GM19328 (cell line): ENCODE measurements around the gene AMZ2.

ENCODE experiments used
- ATAC-seq: cut with Tn5 transposase; IDR thresholded peaks from one replicate; pipeline ENCODE4 v1.9.1; 2021; ENCODE audit warnings: mild to moderate bottlenecking, moderate library complexity; ENCODE audit not compliant: unreplicated experiment

AMZ2 gene

DNA sequence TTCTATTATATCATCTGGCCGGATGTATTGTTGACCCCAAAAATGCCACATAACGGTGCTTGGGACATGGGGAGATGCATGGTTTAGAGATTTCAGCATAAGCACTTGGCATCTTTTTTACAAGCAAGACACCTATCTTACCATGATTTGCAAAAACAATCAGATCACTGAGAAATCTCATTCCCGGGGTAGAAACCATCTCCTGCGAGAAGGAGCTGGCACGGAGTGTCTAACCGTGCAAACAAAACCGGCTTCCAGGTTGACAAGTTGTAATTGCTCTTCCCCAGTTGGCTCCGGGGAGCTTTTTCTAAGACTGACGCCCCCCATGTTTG, 42.1 kb downstream of the AMZ2 start:
- ATAC-seq, result no peak

DNA sequence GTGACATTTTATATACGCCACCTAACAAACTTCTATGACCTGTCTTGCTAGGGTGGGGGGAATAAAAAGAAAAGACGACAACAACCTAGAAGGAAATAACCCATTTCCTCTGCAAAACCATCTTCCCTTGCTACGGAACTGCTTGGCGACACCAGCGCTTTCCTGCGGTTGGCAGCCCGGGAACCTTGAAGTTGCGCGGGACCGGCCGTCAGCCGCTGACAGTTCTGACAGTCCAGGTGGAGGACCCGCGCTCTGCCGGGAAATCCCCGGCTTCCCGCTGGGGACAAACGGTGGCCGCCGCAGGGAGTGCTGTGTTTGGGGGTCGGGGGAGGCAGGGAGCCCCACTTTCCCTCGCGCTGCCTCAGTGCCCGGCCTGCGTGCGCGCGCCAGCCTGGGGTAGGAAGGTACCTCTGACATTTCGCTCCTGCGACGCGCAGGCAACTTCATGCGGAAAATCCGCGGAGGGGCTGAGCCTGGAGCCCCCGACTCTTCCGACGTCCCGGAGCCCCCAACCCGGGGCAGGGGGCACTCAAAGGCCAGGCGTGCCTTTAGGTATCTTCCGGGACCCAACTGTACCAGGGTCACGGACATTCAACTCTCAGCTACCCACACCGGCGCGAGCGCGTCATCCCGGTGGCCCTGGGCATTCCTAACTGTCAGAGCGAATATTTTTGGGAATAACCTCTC, 42.6 kb downstream of the AMZ2 start:
- no peak for ATAC-seq

DNA sequence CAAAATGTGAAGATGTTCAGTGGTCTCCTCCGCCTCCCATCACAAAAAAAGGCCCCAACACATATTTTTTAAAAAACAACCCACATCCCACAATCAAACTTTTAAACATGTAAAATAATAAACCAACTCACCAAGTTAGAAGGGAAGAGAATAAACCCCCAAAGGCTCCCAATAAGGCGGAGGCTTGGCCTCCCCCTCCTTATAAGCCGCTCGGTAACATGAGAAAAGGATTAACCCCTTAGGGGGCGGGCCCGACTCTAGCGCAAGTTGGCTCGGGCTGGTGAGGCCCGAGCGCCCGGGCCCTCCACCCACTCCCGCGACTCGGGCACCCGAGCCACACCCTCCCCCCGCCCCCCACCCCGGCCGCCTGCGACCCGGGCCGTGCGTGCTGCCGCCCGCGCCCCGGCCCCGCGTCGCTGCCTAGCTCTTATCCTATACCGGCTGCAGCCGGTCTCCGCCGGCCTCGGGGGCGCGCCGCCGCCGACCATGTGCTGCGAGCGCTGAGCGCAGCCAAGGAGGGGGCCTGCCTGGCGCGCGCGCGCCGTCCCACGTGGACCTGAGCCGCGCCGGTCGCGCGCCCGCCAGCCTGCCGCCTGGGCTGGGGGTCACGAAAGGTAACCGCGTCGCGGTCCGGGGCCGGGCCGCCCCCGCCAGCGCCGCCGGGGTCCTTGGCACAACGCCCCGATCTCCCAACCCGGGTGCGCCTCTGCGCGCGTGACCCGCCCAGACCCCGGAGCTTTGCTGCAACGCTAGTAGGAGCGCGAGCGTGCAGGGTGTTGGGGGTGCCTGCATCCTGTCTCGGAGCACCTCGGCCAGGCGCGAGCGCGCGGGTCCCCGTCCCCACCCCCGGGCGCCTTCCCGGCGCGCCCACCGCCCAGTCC, 43.4 kb downstream of the AMZ2 start, which contains the start of the genes ARSG and SLC16A6:
ARSG (plus strand) TSS at position 541 of the 881 bp plus-strand sequence. CDS start 15,999 bp downstream, outside the sequence.
SLC16A6 (minus strand) TSS at position 173 of the 881 bp plus-strand sequence. CDS start 12,807 bp downstream, outside the sequence.
- ATAC-seq, result peak; percentile 51

DNA sequence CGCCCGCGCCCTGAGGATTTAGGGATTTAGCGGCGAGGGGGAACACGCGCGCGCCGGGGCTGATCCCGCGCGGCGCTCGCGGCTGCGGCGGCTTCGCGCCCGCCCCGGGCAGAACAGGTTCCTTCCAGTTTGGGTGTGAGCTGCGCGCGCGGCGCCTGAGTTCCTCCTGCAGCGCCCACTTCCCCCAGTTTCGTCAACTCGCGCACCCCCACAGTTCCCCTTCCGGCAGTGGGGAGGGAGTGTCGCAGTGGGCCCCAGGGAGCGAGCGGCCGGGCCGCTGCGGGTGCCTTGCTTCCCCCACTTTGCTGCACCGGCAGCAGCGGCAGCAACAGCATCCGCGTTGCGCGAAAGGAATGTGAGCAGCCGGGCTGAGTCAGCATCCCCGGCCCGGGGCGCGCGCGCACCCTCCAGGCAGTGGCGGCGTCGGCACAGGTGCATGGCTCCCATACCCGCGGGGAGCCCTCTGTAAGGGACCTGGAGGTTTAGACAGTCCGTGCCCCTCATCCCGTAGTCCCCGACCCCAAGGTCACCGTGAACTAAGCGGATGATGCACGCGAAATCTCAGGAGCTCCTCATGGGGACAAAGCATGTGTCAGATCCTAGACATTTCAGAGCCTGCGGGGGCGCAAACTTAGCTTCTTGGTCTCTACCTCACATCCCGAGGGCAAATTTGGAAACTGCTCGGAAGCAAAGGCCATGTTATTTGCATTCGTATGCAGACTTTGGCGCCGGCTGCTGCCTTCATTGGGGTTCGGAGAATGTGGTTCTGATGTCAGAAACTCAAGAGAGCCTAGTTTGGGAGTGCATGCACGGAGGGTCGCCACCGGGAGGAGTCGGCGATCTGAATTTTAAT, 44.2 kb downstream of the AMZ2 start:
- ATAC-seq, result peak; percentile 66

DNA sequence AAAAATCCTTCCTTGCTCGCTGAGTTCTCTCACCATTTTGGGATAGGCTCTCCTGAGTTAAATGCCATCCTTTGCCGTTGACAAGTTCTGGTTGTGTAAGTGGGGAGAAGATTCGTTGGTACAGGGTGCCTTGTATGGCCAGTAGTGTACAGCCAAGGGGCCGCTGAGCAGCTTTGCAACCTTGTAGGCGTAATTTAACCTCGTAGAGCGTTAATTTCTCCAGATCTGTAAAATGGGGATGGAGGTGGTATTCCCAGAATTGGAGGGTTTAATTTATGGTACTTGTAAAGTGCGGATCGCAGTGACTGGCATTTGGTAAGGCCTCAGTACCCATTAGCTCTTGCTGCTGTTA, 44.8 kb downstream of the AMZ2 start:
- no peak for ATAC-seq

DNA sequence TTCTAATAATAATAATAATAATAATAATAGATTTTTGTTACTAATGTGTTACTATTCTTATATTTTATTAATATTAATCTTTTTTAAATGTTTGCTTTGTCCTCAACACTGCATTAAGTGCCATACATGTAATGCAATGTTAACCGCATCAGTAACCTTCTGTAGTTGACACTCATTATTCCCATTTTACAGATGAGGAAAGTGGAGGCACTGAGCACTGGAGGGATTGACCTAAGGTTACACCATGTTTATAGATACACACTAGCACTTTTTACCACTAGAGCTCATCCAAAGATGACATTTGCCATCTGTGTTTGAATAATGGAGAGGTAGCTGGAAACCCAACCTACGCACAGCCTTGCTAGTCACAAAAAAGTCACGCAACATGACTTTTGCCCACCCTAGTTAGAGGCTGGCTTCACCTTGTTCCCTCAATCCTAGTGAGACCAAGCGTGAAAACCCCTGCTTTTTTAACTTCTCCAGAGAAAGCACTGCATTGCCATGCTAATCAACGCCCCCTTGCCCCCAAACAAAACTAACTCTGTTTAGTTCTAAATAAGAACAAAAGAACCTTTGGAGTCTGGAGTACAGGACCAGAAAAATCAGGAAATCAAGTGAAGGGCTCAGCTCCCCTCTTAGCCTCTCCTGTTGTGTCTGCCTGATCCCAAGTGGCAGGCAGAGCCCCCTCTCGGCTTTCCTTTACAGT, 45.8 kb downstream of the AMZ2 start:
- ATAC-seq, result no peak

DNA sequence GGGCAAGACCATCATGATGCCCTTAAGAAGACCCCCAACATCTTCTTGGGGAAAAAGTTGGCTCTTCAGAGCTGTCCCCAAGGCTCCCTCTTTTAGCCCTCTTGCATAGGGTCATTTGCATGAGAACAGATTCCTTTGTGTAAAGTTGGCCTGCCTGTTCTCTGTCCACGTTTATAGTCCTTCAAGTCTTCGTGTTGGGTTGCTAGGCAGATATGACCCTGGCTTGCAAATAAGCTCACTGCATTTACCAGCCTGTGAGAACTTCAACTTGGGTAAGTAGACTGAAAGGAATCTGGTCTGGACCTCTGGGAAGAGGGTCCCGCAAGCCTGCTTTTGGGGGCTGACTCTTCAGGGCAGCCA, 46.3 kb downstream of the AMZ2 start:
- no peak for ATAC-seq

DNA sequence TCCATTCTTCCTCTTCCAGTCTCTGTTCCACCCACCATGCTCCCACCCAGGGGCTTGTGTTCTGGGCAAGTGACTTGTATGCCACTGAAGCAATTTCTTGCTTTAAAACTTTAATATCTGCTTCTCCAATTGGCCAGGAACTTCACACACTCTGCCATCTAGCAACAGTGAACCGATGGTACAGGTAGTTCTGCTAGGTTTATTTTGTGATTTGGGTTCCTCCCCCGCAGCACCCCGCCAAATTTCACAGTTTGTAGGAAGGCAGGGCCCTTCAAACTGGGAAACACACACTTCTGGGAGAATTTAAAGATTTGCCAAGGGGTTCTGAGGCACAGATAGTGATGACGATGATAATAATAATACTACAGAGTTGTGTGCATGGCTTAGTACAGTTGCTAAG, 46.8 kb downstream of the AMZ2 start:
- ATAC-seq, result no peak

DNA sequence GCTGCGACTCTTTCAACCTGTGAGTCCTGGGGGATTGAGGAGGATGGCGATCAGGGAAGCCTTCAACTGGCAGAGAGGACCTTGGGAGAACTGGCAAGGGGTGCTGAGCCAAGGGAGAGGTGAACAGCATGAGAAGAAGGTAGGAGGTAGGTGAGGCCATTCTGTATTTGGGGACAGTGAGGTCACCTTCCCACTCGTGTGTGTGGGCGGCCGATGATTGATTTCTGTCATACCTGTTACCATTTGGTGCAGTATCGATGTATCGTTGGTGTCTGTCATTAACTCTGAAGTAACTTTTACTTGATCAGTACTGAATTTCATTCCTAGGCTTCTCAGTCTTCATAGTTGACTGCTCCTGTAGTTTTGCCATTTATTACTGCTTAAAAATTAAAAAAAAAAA, 47.2 kb downstream of the AMZ2 start:
- no peak for ATAC-seq

DNA sequence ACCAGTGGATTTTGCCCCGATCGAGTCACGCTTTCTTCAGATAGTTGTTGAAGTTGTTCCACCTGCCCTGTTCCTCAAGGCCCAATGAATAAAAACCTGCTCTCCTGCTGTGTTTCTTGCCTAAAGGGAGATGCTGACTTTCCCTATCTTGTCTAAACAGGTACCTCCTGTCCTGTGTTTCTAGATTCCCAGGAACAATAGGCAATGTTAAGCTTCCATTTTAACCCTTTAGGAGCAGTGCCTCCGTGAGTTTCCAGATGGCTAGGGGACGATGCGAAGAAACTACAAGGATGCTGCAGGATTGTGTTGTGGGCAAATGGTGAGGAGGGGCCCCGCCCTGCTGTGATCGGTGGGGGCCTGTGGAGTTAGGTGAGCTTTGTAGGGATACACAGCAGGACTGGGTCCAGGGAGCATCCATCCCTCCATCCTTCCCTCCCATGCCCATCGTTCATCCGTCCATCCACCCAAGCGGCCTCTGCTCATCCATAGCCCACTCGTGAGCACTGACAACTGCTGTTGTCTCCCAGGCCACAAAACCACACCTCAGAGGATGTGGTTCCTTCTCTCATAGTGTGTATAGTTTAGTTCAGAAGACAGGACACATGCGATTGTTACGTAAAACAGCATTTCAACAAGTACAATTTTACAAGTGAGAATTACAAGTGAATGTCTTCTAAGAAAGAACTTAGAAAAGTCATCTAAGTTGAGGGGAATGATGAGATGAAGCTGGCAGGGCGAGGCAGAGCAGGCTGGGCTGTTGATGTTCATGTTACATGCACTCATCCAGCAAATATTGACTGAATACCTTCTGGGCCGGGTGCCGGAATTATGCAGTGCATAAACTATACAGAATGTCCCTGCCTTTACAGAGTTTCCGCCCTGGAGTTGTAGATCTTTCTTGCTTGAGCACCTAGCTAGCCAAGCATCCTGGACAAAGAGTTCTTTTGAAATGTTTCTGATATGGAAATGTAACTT, 48.7 kb downstream of the AMZ2 start:
- ATAC-seq, result no peak

DNA sequence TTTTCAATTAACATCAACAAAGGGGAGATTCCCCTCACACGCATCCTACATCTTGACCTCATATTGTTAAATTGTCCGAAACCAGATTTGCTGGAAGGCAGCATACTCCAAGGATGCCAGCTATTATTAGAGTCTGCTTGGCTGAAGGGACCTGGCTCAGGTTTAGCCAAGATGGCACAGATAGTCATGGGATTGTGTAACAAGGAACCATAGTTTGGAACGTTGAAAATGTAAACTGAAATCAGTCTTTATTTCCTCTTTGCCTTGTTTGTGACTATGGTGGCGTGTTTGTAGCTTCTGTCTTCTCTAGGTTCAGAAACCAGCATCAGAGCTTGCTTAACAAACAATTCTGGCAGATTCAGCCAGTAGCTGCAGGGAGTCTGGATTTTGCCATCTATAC, 49.4 kb downstream of the AMZ2 start:
- ATAC-seq, result no peak

DNA sequence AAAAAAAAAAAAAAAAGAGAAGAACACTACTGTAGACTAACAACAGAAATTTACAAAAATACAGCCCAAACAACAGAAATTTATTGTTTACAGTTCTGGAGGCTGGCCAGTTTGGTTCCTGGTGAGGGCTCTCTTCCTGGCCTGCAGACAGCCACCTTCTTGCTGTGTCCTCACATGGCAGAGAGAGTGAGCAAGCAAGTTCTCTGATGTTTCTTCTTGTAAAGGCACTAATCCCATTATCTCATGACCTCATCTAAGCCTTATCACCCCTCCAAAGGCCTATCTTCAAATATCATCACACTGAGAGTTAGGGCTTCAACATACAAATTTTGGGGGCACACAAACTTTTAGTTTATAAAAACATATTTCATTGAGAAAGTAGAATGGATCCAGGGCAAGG, 50.8 kb downstream of the AMZ2 start:
- ATAC-seq, result no peak

DNA sequence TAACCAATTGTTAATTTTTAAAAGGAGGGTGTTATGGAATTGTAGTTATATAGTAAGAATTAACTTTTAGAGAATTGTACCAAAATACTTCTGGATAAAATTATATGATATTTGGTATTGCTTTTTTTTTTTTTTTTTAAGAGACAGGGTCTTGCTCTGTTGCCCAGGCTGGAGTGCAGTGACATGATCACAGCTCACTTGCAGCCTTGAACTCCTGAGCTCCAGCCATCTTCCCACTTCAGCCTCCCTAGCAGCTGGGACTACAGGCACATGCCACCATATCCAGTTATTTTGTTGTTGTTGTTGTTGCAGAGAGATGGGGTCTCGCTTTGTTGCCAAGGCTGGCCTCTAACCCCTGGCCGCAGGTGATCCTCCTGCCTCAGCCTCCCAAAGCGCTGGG, 52.0 kb downstream of the AMZ2 start:
- ATAC-seq, result no peak

DNA sequence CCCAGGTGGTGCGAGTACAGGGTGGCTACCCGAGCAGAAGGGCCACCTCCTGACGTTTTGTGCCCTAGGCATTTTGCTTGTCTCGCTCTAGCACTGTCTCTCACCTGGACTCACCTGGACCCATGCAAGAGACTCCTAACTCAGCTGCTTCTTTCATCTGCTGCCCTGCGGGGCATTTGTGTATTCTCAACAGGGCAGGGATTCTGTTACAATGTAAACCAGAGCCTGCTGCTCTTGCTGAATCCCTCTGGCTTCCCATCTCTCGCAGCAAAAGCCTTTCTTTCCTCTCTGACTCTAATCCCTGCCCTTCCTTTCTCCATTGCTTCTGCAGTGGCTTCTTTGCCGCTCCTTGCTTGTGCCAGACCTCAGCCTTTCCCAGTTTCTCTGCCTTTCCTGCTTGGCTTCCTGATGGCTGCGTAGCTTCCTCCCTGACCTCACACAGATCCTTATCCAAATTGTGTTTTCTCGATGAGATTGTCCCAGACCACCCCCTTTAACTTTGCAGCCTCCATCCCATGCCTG, 53.7 kb downstream of the AMZ2 start:
- ATAC-seq, result no peak

DNA sequence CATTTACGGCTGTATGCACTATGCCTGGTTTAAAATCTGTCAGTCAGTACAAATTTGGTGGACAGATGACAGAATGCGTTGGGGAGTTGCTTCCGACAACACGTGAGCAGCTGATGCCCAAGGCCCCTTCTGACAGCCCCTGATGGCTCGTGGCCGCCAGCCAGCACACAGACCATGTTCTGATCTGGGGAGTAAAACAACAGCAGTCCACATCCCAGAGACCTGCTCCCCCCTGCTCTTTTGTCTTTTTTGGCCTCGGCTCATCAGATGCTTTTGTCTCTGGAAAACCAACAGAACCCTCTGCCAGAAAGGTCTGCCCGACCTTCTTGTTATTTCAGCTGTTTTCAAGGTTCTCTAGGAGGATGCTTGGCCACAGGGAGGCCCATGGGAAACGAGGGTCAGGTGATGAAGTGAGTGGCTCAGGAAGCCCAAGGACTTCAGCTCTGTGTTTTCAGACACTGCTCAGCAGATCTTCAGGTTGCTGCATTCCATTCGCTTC, 54.3 kb downstream of the AMZ2 start:
- no peak for ATAC-seq

DNA sequence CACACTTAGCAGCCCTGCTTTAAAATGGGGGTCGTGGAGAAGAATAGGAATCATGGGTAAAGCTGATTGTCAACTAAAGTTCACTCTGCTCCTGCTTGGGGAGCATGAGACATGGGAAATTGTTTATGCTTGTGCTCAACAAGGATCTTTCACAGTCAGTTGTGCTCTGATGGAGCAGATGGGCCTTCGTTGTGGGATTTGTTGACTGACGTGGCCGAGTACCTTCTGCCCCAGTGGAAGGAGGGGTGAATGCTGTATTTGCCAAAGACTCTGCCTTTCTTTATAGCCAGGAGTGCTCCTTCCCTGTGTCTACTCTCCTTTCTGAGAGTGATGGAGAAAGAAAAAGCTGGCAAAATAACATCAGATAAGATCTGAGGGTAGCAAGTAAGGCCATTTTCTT, 54.8 kb downstream of the AMZ2 start:
- ATAC-seq, result no peak

DNA sequence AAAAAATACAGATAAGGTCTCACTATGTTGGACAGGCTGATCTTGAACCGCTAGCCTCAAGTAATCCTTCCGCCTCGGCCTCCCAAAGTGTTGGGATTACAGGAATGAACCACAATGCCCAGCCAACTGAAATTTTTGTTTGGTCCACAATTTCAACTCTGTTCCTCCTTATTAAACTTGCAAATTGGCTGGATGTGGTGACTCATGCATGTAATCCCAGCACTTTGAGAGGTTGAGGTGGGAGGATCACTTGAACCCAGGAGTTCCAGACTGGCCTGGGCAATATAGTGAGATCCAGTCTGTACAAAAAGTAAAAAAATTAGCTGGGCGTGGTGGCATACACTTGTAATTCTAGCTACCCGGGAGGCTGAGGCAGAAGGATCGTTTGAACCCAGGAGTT, 56.9 kb downstream of the AMZ2 start:
- ATAC-seq, result no peak

DNA sequence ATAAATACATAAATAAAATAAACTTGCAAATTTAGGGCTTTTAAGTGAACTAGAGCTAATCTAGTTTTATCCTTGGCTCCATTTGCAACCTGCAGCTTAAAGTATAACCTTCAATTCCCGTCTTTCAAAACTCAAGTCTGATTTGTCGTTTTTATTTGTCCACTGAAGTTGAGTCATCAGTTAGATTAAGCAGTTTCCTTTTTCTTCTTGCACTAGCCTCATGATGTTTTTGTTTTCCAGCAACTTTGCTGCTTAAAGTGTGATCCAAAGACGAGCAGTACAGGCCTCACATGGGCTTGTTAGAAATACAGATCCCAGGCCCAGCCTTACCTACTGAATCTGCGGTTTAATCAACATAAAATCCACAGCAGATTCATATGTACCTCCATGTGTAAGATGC, 57.3 kb downstream of the AMZ2 start:
- ATAC-seq, result no peak
